Cardiac muscle cell (in vitro differentiated cells and primary cell): Measurements from ENCODE around the gene IKZF2. TPM values are rescaled to one million over a fixed set of nuclear protein-coding genes. Genes with fewer than 3 reads are reported as not detected.

Experiments used
- DNase-seq, 2 donors: peaks; one replicate each; pipeline versions ENCODE4 v3.0.0 to v3.0.0-alpha.2; 2010 to 2017; ENCODE audit warnings: low read depth in 1 of 2, low spot score in 1 of 2
- H3K27ac ChIP-seq: fragments of 200-600 bp; sonication (generic); 2 replicates; pipeline ENCODE4 v1.5.1; 2016
- H3K27me3 ChIP-seq: fragments of 200-600 bp; sonication (generic); 2 replicates; pipeline ENCODE4 v1.6.0; 2016; ENCODE audit warnings: control low read depth
- H3K36me3 ChIP-seq: fragments of 200-600 bp; sonication (generic); 2 replicates; pipeline ENCODE4 v1.5.1; 2016; ENCODE audit warnings: control low read depth
- H3K4me1 ChIP-seq: fragments of 200-600 bp; sonication (generic); 2 replicates; pipeline ENCODE4 v1.8.1; 2017; ENCODE audit warnings: low read depth, mild to moderate bottlenecking, mixed run types
- H3K4me3 ChIP-seq: fragments of 200-600 bp; sonication (generic); 2 replicates; pipeline ENCODE4 v1.5.1; 2016; ENCODE audit warnings: mild to moderate bottlenecking
- H3K9me3 ChIP-seq: fragments of 200-600 bp; sonication (generic); 2 replicates; pipeline ENCODE4 v1.5.1; 2017; ENCODE audit warnings: low read depth, mild to moderate bottlenecking, control low read depth
- polyA plus RNA-seq: library from polyadenylated mRNA; unstranded; fragments of >200 nt; fragmentation: Nextera tagmentation; extraction: Ambion mirVana; gene quantifications from 2 replicates; pipeline ENCODE4 v1.2.1, GENCODE V29; 2016
- total RNA-seq: library from RNA; depleted of rRNA; stranded (reverse); fragments of >200 nt; gene quantifications from 2 replicates; pipeline ENCODE4 v1.2.3, GENCODE V29; 2016
- TF ChIP-seq, protein P1 (sequence below): IDR thresholded peaks from 2 replicates; pipeline ENCODE4 v1.5.1; 2012; ENCODE audit warnings: low read depth, mild to moderate bottlenecking, low read length

The IKZF2 gene
- total RNA-seq (7.9 and 10.8 TPM in 2 replicates), polyA plus RNA-seq (3.1 and 5.5 TPM in 2 replicates)

DNA sequence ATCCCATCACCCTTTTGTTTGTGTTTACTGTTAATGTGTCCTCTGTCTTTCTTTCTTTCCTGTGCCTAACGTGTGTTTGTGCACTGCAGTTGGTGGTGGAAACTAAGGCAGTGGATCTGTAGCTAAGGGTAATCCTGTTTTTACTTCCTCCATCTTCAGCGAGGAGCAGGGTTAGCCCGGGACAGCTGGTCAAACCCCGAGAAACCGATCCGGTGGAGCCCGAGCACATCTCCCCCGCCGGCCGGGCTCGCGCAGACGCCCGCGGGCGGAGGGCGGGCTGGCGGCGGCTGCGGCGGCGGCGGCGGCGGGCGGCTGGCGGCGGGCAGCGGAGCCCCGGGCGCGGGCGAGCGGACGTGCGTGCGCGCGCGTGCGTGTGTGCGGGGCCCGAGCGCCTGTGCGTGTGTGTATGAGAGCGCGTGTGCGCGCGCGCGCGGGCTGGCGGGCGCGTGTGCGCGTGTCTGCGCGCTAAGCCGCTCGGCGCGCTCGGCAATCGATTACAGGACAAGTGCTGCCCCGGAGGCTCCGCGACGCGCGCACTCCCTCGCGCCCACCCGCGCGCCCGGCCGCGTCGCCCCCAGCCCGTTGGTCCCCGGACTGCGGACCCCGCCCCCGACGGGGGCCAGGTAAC lies at the start of gene IKZF2:
IKZF2 (minus strand) TSS at position 176 of the 628 bp plus-strand sequence. CDS start 2,983 bp downstream, outside the sequence.
- peak; percentile 93 to 95 for DNase-seq
- Histone ChIP-seq H3K27me3 (no peaks in the 10 kb centered on the region), H3K4me1 (peaks cover 17% of the 10 kb centered on the region), H3K4me3 (peak within 1 kb of the TSS; percentile 93), H3K9me3 (no peaks in the 10 kb centered on the region), H3K27ac (peak within 1 kb of the TSS; percentile 90), H3K36me3 (no peaks in the 10 kb centered on the region)
- TF ChIP-seq, protein P1, sequence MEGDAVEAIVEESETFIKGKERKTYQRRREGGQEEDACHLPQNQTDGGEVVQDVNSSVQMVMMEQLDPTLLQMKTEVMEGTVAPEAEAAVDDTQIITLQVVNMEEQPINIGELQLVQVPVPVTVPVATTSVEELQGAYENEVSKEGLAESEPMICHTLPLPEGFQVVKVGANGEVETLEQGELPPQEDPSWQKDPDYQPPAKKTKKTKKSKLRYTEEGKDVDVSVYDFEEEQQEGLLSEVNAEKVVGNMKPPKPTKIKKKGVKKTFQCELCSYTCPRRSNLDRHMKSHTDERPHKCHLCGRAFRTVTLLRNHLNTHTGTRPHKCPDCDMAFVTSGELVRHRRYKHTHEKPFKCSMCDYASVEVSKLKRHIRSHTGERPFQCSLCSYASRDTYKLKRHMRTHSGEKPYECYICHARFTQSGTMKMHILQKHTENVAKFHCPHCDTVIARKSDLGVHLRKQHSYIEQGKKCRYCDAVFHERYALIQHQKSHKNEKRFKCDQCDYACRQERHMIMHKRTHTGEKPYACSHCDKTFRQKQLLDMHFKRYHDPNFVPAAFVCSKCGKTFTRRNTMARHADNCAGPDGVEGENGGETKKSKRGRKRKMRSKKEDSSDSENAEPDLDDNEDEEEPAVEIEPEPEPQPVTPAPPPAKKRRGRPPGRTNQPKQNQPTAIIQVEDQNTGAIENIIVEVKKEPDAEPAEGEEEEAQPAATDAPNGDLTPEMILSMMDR = no peak

DNA sequence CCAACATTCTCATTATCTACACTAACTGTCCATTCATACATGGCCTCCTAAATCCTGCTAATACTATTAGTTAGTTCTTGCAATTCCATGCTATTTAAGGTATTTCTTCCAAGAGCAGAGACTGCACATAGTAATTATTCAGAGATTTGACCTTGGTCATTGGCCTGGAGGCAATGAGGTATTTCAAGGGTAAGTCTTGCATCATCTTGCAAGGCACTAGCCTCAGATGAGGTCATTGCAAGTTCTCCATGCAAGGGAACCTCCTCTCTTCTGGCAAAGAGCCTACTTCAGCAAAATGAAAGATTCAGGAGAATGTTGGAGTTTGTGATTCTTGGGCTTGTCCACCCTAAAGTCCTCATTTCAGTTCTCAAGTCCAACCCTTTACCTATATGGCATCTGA lies 48.5 kb upstream of the IKZF2 start:
- no peaks in the 10 kb centered on the region for H3K36me3 ChIP-seq
- no peaks in the 10 kb centered on the region for H3K9me3 ChIP-seq
- TF ChIP-seq, protein P1 = no peak
- peak in 1 of 2 donors; percentile 51 for DNase-seq
- no peaks in the 10 kb centered on the region for H3K27me3 ChIP-seq
- H3K4me1 ChIP-seq = no peaks in the 10 kb centered on the region
- no peak overlapping the region for H3K27ac ChIP-seq
- H3K4me3 ChIP-seq = no peak overlapping the region

DNA sequence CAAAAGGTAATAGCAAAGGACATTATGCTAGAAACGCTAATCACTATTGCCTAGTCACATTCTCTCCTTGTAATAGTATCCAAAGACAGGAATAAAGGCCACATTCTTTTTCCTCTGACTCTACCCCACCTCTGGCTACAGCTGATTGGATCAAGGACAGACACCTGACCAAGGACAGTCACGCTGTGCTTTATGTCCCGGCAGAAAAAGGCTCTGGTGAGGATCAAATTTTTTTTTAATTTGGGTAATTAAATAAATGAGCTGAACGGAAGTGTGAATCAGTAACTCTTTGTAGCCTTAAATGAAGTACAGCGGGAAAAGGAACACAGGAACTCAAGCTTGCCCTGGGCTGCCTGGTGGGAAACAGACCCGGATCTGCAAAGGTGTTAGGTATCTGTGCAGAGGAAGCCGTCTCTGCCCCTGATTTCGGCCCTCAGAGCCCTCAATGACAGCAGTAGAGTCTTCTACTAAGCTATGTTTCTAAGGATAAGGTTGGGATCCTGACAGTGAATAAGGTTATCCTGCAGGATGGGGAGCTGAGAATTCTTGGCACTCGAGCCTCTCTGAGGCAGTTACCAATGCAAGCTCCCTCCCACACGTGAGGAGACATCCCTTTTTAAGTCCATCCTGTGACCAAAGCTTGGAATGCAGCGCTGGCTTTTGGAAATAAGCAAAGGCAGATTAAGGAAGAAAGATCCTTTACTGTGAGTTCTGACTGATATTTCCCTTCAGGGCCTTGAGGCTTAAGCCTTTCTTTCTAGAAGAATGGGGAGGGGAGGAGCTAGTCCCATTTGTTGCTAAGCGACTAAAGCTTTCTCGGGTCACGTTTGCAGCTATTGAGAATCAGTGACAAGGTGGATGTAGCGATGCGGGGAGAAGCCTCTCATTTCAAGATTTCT lies 37.8 kb upstream of the IKZF2 start:
- peak; percentile 49 to 62 for DNase-seq
- Histone ChIP-seq H3K27me3 (no peaks in the 10 kb centered on the region), H3K4me3 (no peak overlapping the region), H3K36me3 (no peaks in the 10 kb centered on the region), H3K27ac (peak overlapping the region; percentile 97), H3K4me1 (peaks cover 16% of the 10 kb centered on the region), H3K9me3 (no peaks in the 10 kb centered on the region)
- TF ChIP-seq, protein P1 = no peak

DNA sequence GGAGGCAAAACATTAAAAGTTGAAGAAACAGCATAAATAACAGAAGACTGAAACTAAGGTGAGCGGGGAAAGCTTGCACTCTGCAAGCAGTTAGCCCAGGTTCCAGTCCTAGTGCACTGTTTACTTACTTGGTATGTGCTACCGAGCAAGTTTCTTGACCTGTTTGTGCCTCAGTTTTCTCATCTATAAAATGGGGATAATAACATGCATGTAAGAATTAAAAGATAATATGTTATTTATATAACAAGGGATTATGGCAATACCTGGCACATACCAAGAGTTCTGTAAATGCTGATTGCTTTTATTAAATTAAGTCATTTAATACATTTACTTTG lies 37.1 kb upstream of the IKZF2 start:
- H3K9me3 ChIP-seq = no peaks in the 10 kb centered on the region
- H3K4me3 ChIP-seq = no peak overlapping the region
- peaks cover 16% of the 10 kb centered on the region for H3K4me1 ChIP-seq
- TF ChIP-seq, protein P1 = no peak
- no peaks in the 10 kb centered on the region for H3K27me3 ChIP-seq
- no peak for DNase-seq
- peak overlapping the region; percentile 97 for H3K27ac ChIP-seq
- H3K36me3 ChIP-seq = no peaks in the 10 kb centered on the region

DNA sequence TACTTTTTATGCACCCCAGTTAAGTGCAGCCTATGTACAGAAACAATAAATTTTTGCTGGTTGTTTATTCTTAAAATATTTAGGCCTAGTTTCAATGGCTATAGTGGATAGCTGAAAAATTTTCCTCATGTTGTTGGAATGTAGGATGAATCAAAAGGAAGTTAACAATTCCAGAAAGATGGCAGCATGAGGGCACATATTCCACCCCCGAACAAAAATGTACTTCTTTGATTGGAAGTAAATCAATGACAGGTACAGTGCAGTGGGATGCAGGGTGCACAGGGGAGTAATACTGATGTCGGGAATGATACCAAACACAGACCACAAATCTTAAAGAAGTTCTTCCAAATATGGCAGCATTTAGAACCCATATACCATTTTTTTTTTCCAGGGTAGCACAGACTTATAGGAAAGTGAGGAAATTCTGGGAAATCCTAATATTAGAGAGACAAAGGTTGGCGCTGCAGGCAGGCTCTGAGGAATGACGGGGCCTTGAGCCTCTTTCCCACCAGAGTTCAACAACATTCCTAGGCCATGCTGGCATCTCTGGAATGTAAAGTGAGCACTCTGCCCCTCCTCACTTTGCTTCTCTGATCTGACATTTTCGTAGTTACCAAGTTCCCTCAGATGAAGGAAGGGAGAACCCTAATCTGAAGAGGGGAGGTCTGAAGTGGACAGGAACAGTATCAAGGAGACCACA lies 36.6 kb upstream of the IKZF2 start:
- Histone ChIP-seq H3K4me1 (peaks cover 16% of the 10 kb centered on the region), H3K9me3 (no peaks in the 10 kb centered on the region), H3K27ac (peak overlapping the region; percentile 97), H3K4me3 (no peak overlapping the region), H3K27me3 (no peaks in the 10 kb centered on the region), H3K36me3 (no peaks in the 10 kb centered on the region)
- DNase-seq = peak; percentile 68 to 90
- TF ChIP-seq, protein P1 = no peak
